Measurements from ENCODE around the gene DCTN3. TPM values are rescaled to one million over a fixed set of nuclear protein-coding genes. Genes with fewer than 3 reads are reported as not detected.

The DCTN3 gene
- total RNA-seq, 5 donors from 2014 or later (not counting 1 experiment from before 2014, with no cell fraction given): 60.8 to 82.9 (median 69.0) TPM

- Histone ChIP-seq H3K27ac (ENCODE audit: low read length) (peak overlapping the region; percentile 36), H3K4me1 (ENCODE audit: control insufficient read depth in 1 of 2, extremely low read depth in 1 of 2, insufficient read depth in 2 of 2, low read length in 2 of 2) (peaks cover 13 to 40% of the 10 kb centered on the region in 2 experiments), H3K4me3 (ENCODE audit: control insufficient read depth in 1 of 2, extremely low read depth in 1 of 2, low read length in 1 of 2) (peak overlapping the region; percentile 64 to 86), H3K27me3 (replicated peaks in 1 of 2; ENCODE audit: control insufficient read depth in 2 of 2, extremely low read depth in 1 of 2, insufficient read depth in 2 of 2, low read length in 1 of 2) (no peaks in the 10 kb centered on the region), H3K36me3 (ENCODE audit: control insufficient read depth in 2 of 2, extremely low read depth in 1 of 2, insufficient read depth in 1 of 2, low read length in 1 of 2) (peaks cover 3 to 9% of the 10 kb centered on the region in 2 donors), H3K9me3 (no peaks in the 10 kb centered on the region)
- POLR2A ChIA-PET: interaction anchor here (0.6 to 2.1 kb wide), 4 partner anchors 17 to 84 kb away, joined by 3 to 10 read pairs (median 6); partner anchors contain the start of gene DCTN3 (in 1 of the 2)
- no peaks in the 10 kb centered on the region for H3K9me3 Mint-ChIP-seq
- H3K4me1 Mint-ChIP-seq: peaks cover 29 to 42% (median 30%) of the 10 kb centered on the region in 3 donors
- no peaks in the 10 kb centered on the region for H3K27me3 Mint-ChIP-seq
- H3K27ac Mint-ChIP-seq: peak overlapping the region; percentile 87 to 89
- peaks cover 8% of the 10 kb centered on the region for H3K36me3 Mint-ChIP-seq
- peak overlapping the region; percentile 87 to 90 (median 89) for H3K4me3 Mint-ChIP-seq
- no peak for DNase-seq
- 3% methylated on average over 18 of the region's 23 CpGs for WGBS (ENCODE audit: insufficient coverage)
- CTCF ChIA-PET: interaction anchor here in 1 of 2 donors (0.8 to 2.9 kb wide), 7 partner anchors 10 to 65 kb away, joined by 3 to 35 read pairs (median 7); partner anchors contain the start of genes CCL27 and GALT
- ATAC-seq (replicated peaks in 1 of 4): peak in 1 of 4 experiments; percentile 17
Measured at GRCh38 chr9:34636791-34637355, 16.6 kb upstream of the DCTN3 start.

- DNase-seq (no peak), ATAC-seq (replicated peaks in 1 of 4) (no peak)
- H3K27me3 ChIP-seq (replicated peaks in 1 of 2; ENCODE audit: control insufficient read depth in 2 of 2, extremely low read depth in 1 of 2, insufficient read depth in 2 of 2, low read length in 1 of 2): peaks cover 0 to 4% of the 10 kb centered on the region in 2 experiments
- 100% methylated on average over 3 of the region's 14 CpGs for WGBS (ENCODE audit: insufficient coverage)
- ChIA-PET CTCF (interaction anchor here (0.6 to 4.4 kb wide), 13 partner anchors 9 to 583 kb away, joined by 3 to 31 read pairs (median 8); partner anchors contain the start of genes RPP25L (in 2 of the 2) and DCTN3 (in 1 of the 2)), POLR2A (no interaction called here)
- peaks cover 13 to 40% of the 10 kb centered on the region in 2 experiments for H3K4me1 ChIP-seq (ENCODE audit: control insufficient read depth in 1 of 2, extremely low read depth in 1 of 2, insufficient read depth in 2 of 2, low read length in 2 of 2)
- Mint-ChIP-seq H3K4me1 (peaks cover 29 to 42% (median 30%) of the 10 kb centered on the region in 3 donors), H3K9me3 (no peaks in the 10 kb centered on the region), H3K4me3 (peak overlapping the region; percentile 43 to 89 (median 58)), H3K36me3 (peaks cover 8% of the 10 kb centered on the region), H3K27ac (no peak overlapping the region), H3K27me3 (peaks cover under 1% of the 10 kb centered on the region in 2 donors)
- H3K4me3 ChIP-seq (ENCODE audit: control insufficient read depth in 1 of 2, extremely low read depth in 1 of 2, low read length in 1 of 2): no peak overlapping the region
- H3K27ac ChIP-seq (ENCODE audit: low read length): no peak overlapping the region
- H3K9me3 ChIP-seq: no peaks in the 10 kb centered on the region
- peaks cover 3 to 9% of the 10 kb centered on the region in 2 donors for H3K36me3 ChIP-seq (ENCODE audit: control insufficient read depth in 2 of 2, extremely low read depth in 1 of 2, insufficient read depth in 1 of 2, low read length in 1 of 2)
Measured at GRCh38 chr9:34635556-34635955, 15.3 kb upstream of the DCTN3 start.

- POLR2A ChIA-PET: interaction anchor here (0.6 to 1.7 kb wide), 2 partner anchors 14 to 260 kb away, joined by 3 to 6 read pairs; partner anchors contain the start of gene DCTN3 (in 1 of the 2)
- DNase-seq: no peak
- Mint-ChIP-seq H3K27me3 (peaks cover 9% of the 10 kb centered on the region in 2 donors), H3K4me1 (peaks cover 29 to 45% (median 32%) of the 10 kb centered on the region in 3 donors), H3K36me3 (peaks cover 8% of the 10 kb centered on the region), H3K9me3 (no peaks in the 10 kb centered on the region), H3K4me3 (peak overlapping the region in 1 of 3 donors; percentile 31), H3K27ac (no peak overlapping the region)
- CTCF ChIA-PET: interaction anchor here (0.6 to 4.4 kb wide), 25 partner anchors 8 to 261 kb away, joined by 3 to 31 read pairs (median 5); partner anchors contain the start of genes DCTN3 (in 2 of the 2), GALT (in 2 of the 2), RPP25L (in 2 of the 2) and IL11RA (in 1 of the 2)
- no peak overlapping the region for H3K4me3 ChIP-seq (ENCODE audit: control insufficient read depth in 1 of 2, extremely low read depth in 1 of 2, low read length in 1 of 2)
- H3K27me3 ChIP-seq (replicated peaks in 1 of 2; ENCODE audit: control insufficient read depth in 2 of 2, extremely low read depth in 1 of 2, insufficient read depth in 2 of 2, low read length in 1 of 2): peaks cover 3 to 12% of the 10 kb centered on the region in 2 experiments
- H3K4me1 ChIP-seq (ENCODE audit: control insufficient read depth in 1 of 2, extremely low read depth in 1 of 2, insufficient read depth in 2 of 2, low read length in 2 of 2): peaks cover 13 to 40% of the 10 kb centered on the region in 2 experiments
- no peaks in the 10 kb centered on the region for H3K9me3 ChIP-seq
- no CpG with 5 or more reads among the region's 3 CpGs for WGBS (ENCODE audit: insufficient coverage)
- no peak for ATAC-seq (replicated peaks in 1 of 4)
- peaks cover 3 to 9% of the 10 kb centered on the region in 2 donors for H3K36me3 ChIP-seq (ENCODE audit: control insufficient read depth in 2 of 2, extremely low read depth in 1 of 2, insufficient read depth in 1 of 2, low read length in 1 of 2)
- H3K27ac ChIP-seq (ENCODE audit: low read length): no peak overlapping the region
Measured at GRCh38 chr9:34634551-34635248, 14.4 kb upstream of the DCTN3 start.

- Histone ChIP-seq H3K27me3 (replicated peaks in 1 of 2; ENCODE audit: control insufficient read depth in 2 of 2, extremely low read depth in 1 of 2, insufficient read depth in 2 of 2, low read length in 1 of 2) (peaks cover 7 to 19% of the 10 kb centered on the region in 2 experiments), H3K36me3 (ENCODE audit: control insufficient read depth in 2 of 2, extremely low read depth in 1 of 2, insufficient read depth in 1 of 2, low read length in 1 of 2) (peaks cover 3 to 9% of the 10 kb centered on the region in 2 donors), H3K9me3 (no peaks in the 10 kb centered on the region), H3K4me3 (ENCODE audit: control insufficient read depth in 1 of 2, extremely low read depth in 1 of 2, low read length in 1 of 2) (no peak overlapping the region), H3K27ac (ENCODE audit: low read length) (no peak overlapping the region), H3K4me1 (ENCODE audit: control insufficient read depth in 1 of 2, extremely low read depth in 1 of 2, insufficient read depth in 2 of 2, low read length in 2 of 2) (peaks cover 13 to 46% of the 10 kb centered on the region in 2 experiments)
- Mint-ChIP-seq H3K36me3 (peaks cover 8% of the 10 kb centered on the region), H3K4me3 (peak overlapping the region in 1 of 3 donors; percentile 4), H3K27ac (no peak overlapping the region), H3K9me3 (no peaks in the 10 kb centered on the region), H3K27me3 (peaks cover 16% of the 10 kb centered on the region in 2 donors), H3K4me1 (peaks cover 34 to 49% (median 39%) of the 10 kb centered on the region in 3 donors)
- 30% methylated on average over 2 of the region's 3 CpGs for WGBS (ENCODE audit: insufficient coverage)
- DNase-seq (peak; percentile 38 to 85 (median 68)), ATAC-seq (replicated peaks in 1 of 4) (peak in 3 of 4 experiments; percentile 11 to 28 (median 20))
- ChIA-PET CTCF (interaction anchor here (0.6 to 4.4 kb wide), 23 partner anchors 9 to 436 kb away, joined by 3 to 31 read pairs (median 7); partner anchors contain the start of genes DCTN3 (in 2 of the 2), GALT (in 2 of the 2), RPP25L (in 2 of the 2) and IL11RA (in 1 of the 2)), POLR2A (interaction anchor here (0.6 to 1.7 kb wide), 2 partner anchors 14 to 260 kb away, joined by 3 to 6 read pairs; partner anchors contain the start of gene DCTN3 (in 1 of the 2))
Measured at GRCh38 chr9:34633851-34634550, 13.7 kb upstream of the DCTN3 start.

- H3K4me1 ChIP-seq (ENCODE audit: control insufficient read depth in 1 of 2, extremely low read depth in 1 of 2, insufficient read depth in 2 of 2, low read length in 2 of 2): peaks cover 14 to 46% of the 10 kb centered on the region in 2 experiments
- H3K27me3 Mint-ChIP-seq: peaks cover 21 to 22% of the 10 kb centered on the region in 2 donors
- peaks cover 33 to 46% (median 37%) of the 10 kb centered on the region in 3 donors for H3K4me1 Mint-ChIP-seq
- H3K36me3 Mint-ChIP-seq: peaks cover 8% of the 10 kb centered on the region
- WGBS (ENCODE audit: insufficient coverage): 87% methylated on average over 3 of the region's 5 CpGs
- no peak overlapping the region for H3K4me3 ChIP-seq (ENCODE audit: control insufficient read depth in 1 of 2, extremely low read depth in 1 of 2, low read length in 1 of 2)
- peaks cover 3 to 9% of the 10 kb centered on the region in 2 donors for H3K36me3 ChIP-seq (ENCODE audit: control insufficient read depth in 2 of 2, extremely low read depth in 1 of 2, insufficient read depth in 1 of 2, low read length in 1 of 2)
- peaks cover 10 to 25% of the 10 kb centered on the region in 2 experiments for H3K27me3 ChIP-seq (replicated peaks in 1 of 2; ENCODE audit: control insufficient read depth in 2 of 2, extremely low read depth in 1 of 2, insufficient read depth in 2 of 2, low read length in 1 of 2)
- DNase-seq (no peak), ATAC-seq (replicated peaks in 1 of 4) (no peak)
- H3K27ac Mint-ChIP-seq: no peak overlapping the region
- no peaks in the 10 kb centered on the region for H3K9me3 ChIP-seq
- no peaks in the 10 kb centered on the region for H3K9me3 Mint-ChIP-seq
- H3K4me3 Mint-ChIP-seq: no peak overlapping the region
- CTCF ChIA-PET: interaction anchor here (0.6 to 4.4 kb wide), 18 partner anchors 8 to 302 kb away, joined by 3 to 31 read pairs (median 6); partner anchors contain the start of genes DCTN3 (in 2 of the 2), GALT (in 2 of the 2), RPP25L (in 2 of the 2) and IL11RA (in 1 of the 2)
- POLR2A ChIA-PET: interaction anchor here in 1 of 2 donors (1.7 kb wide), 1 partner anchor 13 kb away, joined by 6 read pairs; the partner anchor contains the start of gene DCTN3
- no peak overlapping the region for H3K27ac ChIP-seq (ENCODE audit: low read length)
Measured at GRCh38 chr9:34633166-34633565, 12.9 kb upstream of the DCTN3 start.
